Glomerular visceral epithelial cell (primary cell): Measurements from ENCODE around the gene TMCO1.
"Not testable (repeated sequence)": the region's sequence is repeated elsewhere in the genome, so short reads cannot be mapped to it uniquely, and the experiment has no call there.

Source experiments
- DNase-seq: peaks from one replicate; pipeline ENCODE4 v3.0.0-alpha.2; 2016; ENCODE audit errors: extremely low spot score

Gene TMCO1

DNA sequence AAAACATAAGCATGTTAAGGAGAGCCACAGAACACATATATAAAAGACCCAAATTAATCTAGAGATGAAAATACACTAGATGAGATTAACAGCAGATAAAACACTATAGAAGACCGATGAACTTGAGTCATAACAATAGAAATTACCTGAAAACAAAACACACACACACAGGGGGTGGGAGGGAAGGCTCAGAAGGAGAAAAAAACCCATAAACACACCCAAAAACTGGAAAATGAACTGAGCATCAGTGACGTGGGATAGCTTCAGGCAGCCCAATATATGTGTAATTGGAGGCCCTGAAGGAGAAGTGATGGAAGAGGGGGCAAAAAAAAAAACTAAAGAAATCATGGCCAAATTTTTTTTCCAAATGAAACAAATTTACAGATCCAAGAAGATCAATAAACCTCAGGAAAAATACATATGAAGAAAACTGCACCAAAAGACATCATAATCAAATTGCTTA lies 81.7 kb downstream of the TMCO1 start:
- no peak for DNase-seq

- no peak for DNase-seq
Observed at GRCh38 chr1:165686121-165686970, 82.3 kb downstream of the TMCO1 start.

DNA sequence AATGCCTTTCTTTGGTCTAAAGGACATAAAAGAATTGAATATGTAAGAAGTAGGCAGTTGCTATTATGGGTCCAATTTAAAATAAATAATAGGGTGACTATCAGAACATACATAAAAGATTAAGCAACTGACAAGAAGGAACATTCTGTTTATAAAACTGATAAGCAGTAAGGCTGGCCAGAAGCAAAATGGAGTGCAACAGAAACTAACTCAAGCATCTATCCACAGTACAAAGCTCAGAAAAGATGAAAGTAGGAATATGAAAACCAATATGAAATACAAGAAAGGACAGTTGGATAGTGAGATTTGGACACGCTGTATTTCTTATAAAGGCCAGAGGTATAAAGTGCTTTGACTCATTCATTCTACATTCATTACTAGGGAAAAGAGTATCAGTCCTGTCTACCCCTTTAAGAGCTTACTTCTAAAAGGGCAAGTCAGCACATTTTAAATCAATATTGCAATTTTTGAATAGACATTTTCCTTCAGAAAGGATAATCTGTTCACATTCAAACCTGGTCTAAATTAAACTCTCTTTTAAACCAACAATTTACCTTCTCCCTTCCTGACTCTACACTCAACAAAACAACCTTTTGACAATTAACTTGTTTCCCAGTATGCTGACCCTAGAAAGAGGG lies 84.7 kb downstream of the TMCO1 start:
- DNase-seq = no peak

GRCh38 chr1:165680773-165681172 lies 87.9 kb downstream of the TMCO1 start:
- not testable (repeated sequence) for DNase-seq

DNA sequence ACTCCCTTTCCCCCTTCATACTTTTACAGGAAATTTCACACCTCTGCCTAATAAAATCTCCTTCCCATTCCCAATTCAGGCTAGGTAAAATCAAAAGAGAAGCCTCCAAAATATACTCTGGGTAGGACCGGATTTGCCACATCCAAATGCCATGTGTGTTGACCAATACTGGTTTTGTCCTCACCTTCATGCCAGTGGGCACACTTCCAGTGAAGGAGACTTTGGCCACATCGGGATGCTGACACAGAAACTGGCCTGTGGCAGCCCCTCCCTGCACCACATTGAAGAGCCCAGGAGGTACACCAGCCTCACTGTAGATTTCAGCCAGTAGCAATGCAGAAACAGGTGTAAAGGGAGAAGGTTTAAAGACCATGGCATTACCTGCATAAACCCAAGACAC lies 88.4 kb downstream of the TMCO1 start:
- DNase-seq = no peak

DNA sequence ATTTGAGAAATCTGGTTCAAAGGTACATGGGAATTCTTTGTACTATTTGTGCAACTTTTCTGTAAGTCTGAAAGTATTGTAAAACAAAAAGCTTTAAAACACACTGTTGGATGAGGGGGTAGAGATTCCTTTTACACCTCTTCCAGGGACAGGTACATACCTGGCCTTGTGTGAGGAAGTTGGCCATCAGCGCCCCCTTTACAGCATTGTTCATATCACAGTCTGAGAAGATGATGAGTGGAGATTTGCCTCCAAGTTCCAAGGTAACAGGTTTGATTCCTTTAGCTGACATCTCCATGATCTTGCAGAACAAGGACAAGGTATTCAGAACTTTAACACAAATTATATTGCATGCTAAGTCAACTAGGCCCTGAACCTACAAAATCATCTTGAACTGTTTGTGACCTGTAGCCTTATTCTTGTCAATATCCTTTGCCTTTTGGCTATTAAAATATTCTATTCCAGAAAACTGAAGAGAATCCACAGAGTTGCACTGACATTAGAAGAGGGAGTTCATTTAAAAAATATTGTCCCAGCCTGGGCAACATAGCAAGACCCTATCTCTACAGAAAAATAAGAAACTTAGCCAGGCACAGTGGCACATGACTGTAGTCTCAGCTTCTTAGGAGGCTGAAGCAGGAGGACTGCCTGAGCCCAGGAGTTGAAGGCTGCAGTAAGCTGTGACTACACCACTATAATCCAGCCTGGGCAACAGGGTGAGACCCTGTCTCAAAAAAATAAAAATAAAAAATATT lies 89.2 kb downstream of the TMCO1 start:
- DNase-seq = no peak

DNA sequence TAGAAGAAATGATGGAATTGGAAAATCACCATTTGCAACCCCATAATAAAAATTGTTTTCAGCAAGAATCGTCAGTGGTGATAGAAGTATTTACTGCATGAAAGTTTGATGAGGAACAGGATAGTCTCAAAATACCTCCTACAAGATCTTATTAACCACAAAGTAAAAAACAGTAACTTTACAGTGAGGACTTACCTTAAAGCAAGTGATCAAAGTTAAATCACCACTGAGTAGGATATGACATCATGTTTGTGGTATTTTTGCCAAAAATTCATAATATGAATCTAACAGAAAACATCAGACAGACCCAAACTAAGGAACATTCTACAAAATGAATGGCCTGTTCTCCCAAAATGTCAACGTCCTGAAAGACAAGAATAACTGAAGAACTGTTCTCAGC lies 90.2 kb downstream of the TMCO1 start:
- no peak for DNase-seq
